ENCODE measurements around the gene BPIFB6. TPM values are rescaled to one million over a fixed set of nuclear protein-coding genes. Genes with fewer than 3 reads are reported as not detected.
"Not testable (repeated sequence)": the region's sequence is repeated elsewhere in the genome, so short reads cannot be mapped to it uniquely, and the experiment has no call there.

Gene BPIFB6
- polyA plus RNA-seq, 6 donors from 2014 or later, result not detected

DNA sequence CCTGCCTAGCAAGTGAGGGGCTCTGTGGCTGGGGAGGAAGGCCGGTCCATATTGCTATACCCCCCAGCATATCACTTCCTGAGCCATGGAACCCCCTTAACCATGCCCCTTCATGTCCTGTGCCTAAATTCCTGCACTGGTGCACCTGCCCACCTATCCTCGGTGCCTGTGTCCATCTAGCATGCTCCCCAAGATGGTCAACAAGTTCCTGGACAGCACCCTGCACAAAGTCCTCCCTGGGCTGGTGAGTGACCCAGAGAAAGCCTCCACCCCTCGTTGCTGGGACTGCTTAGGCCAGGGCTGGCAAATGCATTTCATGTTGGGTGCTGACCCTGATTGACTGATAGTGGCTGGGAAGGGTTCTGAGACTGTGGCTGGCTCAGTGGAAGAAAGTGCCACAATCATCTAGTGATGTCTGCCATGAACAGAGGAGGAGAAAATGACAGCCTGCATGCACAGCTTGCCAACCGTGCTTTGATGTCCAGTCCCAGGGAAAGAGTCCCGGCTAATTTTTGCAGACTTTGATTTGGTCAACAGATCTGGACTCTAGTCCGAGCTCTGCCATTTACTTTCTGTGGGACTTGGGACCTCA is 3.5 kb downstream of the BPIFB6 start:
- ATAC-seq (ENCODE audit: low read depth in 2 of 2) (no peak), DNase-seq (no peak)
- Mint-ChIP-seq H3K9me3 (peaks cover 0 to 24% (median 9%) of the 10 kb centered on the region in 7 donors), H3K4me1 (no peaks in the 10 kb centered on the region), H3K27me3 (peaks cover 9 to 38% (median 28%) of the 10 kb centered on the region in 3 donors), H3K4me3 (no peak overlapping the region), H3K36me3 (peaks cover 0 to 8% of the 10 kb centered on the region in 2 donors), H3K27ac (no peak overlapping the region)

DNA sequence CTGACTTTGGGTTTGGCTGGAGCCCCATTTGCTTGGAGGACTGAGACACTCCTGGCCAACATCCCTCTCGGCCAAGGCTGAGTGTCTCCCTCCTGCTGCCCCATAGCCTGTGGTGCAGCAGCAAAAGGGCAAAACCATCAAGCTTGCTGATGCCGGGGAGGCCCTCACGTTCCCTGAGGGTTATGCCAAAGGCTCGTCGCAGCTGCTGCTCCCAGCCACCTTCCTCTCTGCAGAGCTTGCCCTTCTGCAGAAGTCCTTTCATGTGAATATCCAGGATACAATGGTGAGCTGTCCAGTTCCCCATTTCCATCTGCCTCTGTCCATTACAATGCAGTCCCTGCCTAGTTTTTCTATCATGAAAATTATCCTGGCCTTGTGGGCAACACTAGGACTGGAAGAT is 6.0 kb downstream of the BPIFB6 start:
- DNase-seq, result no peak
- ATAC-seq (ENCODE audit: low read depth in 2 of 2), result no peak
- Mint-ChIP-seq H3K9me3 (peaks cover 0 to 22% (median 9%) of the 10 kb centered on the region in 7 donors), H3K36me3 (peaks cover 0 to 7% of the 10 kb centered on the region in 2 donors), H3K4me1 (no peaks in the 10 kb centered on the region), H3K27ac (no peak overlapping the region), H3K27me3 (peaks cover 14 to 34% (median 24%) of the 10 kb centered on the region in 3 donors), H3K4me3 (no peak overlapping the region)

- H3K4me1 Mint-ChIP-seq, result no peaks in the 10 kb centered on the region
- DNase-seq (no peak), ATAC-seq (ENCODE audit: low read depth in 2 of 2) (no peak)
- H3K27me3 Mint-ChIP-seq, result peaks cover 14 to 29% (median 16%) of the 10 kb centered on the region in 3 donors
- no peaks in the 10 kb centered on the region for H3K36me3 Mint-ChIP-seq
- H3K4me3 Mint-ChIP-seq, result no peak overlapping the region
- H3K9me3 Mint-ChIP-seq, result peaks cover 0 to 15% (median 6%) of the 10 kb centered on the region in 7 donors
- H3K27ac Mint-ChIP-seq, result peak overlapping the region in 1 of 6 donors; percentile 70
Measured at GRCh38 chr20:33038243-33038642, 6.8 kb downstream of the BPIFB6 start.

DNA sequence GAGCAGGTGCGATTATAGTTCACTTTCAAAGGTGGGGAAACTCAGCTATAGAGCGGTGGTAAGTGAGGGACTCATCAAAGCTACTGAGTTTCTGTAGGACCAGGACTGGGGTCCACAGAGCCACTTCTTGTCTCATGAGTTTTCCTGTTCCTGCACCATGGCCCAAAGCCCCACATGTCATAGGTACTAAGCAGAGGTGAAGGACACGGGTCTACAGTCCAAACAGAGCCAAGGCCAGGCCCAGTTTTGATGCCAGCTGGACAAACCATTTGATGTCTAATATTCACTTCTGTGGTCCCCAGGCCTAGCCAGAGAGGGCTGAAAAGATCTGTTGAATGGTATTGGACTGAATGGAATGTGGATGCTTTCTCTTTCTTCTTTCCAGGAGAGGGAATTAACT is 11.0 kb downstream of the BPIFB6 start:
- H3K27me3 Mint-ChIP-seq, result peaks cover 5 to 28% (median 15%) of the 10 kb centered on the region in 3 donors
- ATAC-seq (ENCODE audit: low read depth in 2 of 2) (no peak), DNase-seq (no peak)
- H3K4me3 Mint-ChIP-seq, result no peak overlapping the region
- peaks cover 20 to 34% (median 24%) of the 10 kb centered on the region in 7 donors for H3K9me3 Mint-ChIP-seq
- H3K4me1 Mint-ChIP-seq, result no peaks in the 10 kb centered on the region
- peaks cover 4 to 16% of the 10 kb centered on the region in 2 donors for H3K36me3 Mint-ChIP-seq
- H3K27ac Mint-ChIP-seq, result peak overlapping the region in 1 of 6 donors; percentile 18

DNA sequence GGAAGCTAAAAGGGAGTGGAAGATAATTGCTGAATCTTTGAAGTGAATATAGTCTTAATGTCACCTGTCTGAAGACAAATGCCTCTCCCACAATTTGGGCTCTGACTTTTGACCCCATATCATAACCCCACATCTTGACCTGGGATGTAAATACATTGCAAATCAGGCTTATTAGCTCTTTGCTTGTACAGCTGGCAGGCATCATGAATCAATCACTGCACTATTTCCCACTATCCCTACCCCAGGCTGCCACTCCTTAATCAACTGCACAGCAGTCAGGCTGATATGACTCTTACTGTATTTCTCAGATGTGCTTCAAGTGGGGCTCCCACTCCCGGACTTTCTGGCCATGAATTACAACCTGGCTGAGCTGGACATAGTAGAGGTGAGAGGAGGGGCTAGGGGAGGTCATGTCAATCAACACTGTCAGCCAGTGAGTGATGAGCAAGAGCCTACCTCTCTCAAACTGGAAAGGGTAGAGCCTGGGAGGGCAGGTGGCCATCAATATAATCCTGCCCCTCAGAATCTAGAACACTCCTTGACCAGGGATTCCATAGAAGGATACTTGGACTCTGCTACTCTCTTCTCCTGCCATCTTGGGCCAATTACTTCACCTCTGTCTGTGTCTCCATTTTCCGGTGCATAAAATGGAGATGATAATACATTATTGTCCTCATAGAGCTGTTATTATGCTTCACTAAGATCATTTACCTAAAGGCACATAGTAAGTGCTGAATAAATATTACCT is 11.7 kb downstream of the BPIFB6 start:
- peaks cover 5 to 21% (median 9%) of the 10 kb centered on the region in 3 donors for H3K27me3 Mint-ChIP-seq
- peaks cover 4 to 16% of the 10 kb centered on the region in 2 donors for H3K36me3 Mint-ChIP-seq
- H3K4me3 Mint-ChIP-seq, result no peak overlapping the region
- no peak for ATAC-seq (ENCODE audit: low read depth in 2 of 2)
- H3K27ac Mint-ChIP-seq, result no peak overlapping the region
- H3K4me1 Mint-ChIP-seq, result no peaks in the 10 kb centered on the region
- no peak for DNase-seq
- H3K9me3 Mint-ChIP-seq, result peaks cover 18 to 36% (median 24%) of the 10 kb centered on the region in 7 donors

- no peak for ATAC-seq (ENCODE audit: low read depth in 2 of 2)
- H3K4me1 Mint-ChIP-seq, result no peaks in the 10 kb centered on the region
- H3K27ac Mint-ChIP-seq, result no peak overlapping the region
- peak overlapping the region in 1 of 8 donors; percentile 16 for H3K4me3 Mint-ChIP-seq
- peaks cover 4 to 16% of the 10 kb centered on the region in 2 donors for H3K36me3 Mint-ChIP-seq
- peaks cover 13 to 36% (median 24%) of the 10 kb centered on the region in 7 donors for H3K9me3 Mint-ChIP-seq
- peaks cover 3 to 15% (median 5%) of the 10 kb centered on the region in 3 donors for H3K27me3 Mint-ChIP-seq
- DNase-seq, result no peak
Measured at GRCh38 chr20:33043731-33044181, 12.3 kb downstream of the BPIFB6 start.

GRCh38 chr20:33045129-33045721 is 13.8 kb downstream of the BPIFB6 start:
- Mint-ChIP-seq H3K36me3 (peaks cover 4 to 16% of the 10 kb centered on the region in 2 donors), H3K9me3 (peaks cover 13 to 36% (median 24%) of the 10 kb centered on the region in 7 donors)
- ATAC-seq (ENCODE audit: low read depth in 2 of 2); H3K27ac Mint-ChIP-seq; H3K4me3 Mint-ChIP-seq; DNase-seq; H3K4me1 Mint-ChIP-seq; H3K27me3 Mint-ChIP-seq: not testable (repeated sequence)

DNA sequence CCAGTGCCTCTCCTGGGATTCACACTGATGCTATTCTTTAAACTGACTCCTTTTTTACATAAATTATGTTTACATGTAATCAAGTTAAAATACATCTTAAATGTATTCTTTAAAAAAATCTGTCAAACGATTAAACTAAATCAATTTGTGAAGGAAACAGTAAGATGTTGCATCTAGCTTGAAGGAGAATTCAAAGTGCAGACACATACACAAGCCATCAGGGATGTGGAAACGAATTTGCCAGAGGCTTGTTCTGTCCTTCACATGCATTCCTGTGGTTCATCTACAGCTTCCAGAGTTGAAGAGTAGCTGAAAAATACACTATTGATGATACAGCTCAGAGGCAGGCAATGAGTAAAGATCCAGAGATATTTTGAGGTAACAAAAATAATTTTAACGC is 15.0 kb downstream of the BPIFB6 start:
- no peak overlapping the region for H3K27ac Mint-ChIP-seq
- no peaks in the 10 kb centered on the region for H3K4me1 Mint-ChIP-seq
- H3K4me3 Mint-ChIP-seq, result no peak overlapping the region
- ATAC-seq (ENCODE audit: low read depth in 2 of 2), result no peak
- H3K36me3 Mint-ChIP-seq, result peaks cover 4 to 16% of the 10 kb centered on the region in 2 donors
- H3K9me3 Mint-ChIP-seq, result peaks cover 13 to 36% (median 24%) of the 10 kb centered on the region in 7 donors
- no peak for DNase-seq
- no peaks in the 10 kb centered on the region for H3K27me3 Mint-ChIP-seq

GRCh38 chr20:33051333-33051732 is 19.9 kb downstream of the BPIFB6 start:
- no peaks in the 10 kb centered on the region for H3K4me1 Mint-ChIP-seq

GRCh38 chr20:33053291-33054106 is 22.1 kb downstream of the BPIFB6 start, which contains the start of gene BPIFB3:
BPIFB3 (plus strand) TSS chr20:33053903; CDS start chr20:33055436, 1,533 bp downstream.
- no peaks in the 10 kb centered on the region for H3K9me3 Mint-ChIP-seq
- ATAC-seq (ENCODE audit: low read depth in 2 of 2) (no peak), DNase-seq (no peak)
- no peaks in the 10 kb centered on the region for H3K4me1 Mint-ChIP-seq
- H3K4me3 Mint-ChIP-seq, result peak within 1 kb of the TSS in 1 of 8 donors; percentile 53
- peaks cover 0 to 9% (median 4%) of the 10 kb centered on the region in 3 donors for H3K27me3 Mint-ChIP-seq
- H3K36me3 Mint-ChIP-seq, result no peaks in the 10 kb centered on the region
- peak within 1 kb of the TSS in 2 of 6 donors; percentile 26 to 28 for H3K27ac Mint-ChIP-seq

More at GRCh38 chr20:33051333-33051732, 19.9 kb downstream of the BPIFB6 start:
- Mint-ChIP-seq H3K36me3 (no peaks in the 10 kb centered on the region), H3K9me3 (peaks cover 0 to 13% (median 4%) of the 10 kb centered on the region in 7 donors), H3K27me3 (no peaks in the 10 kb centered on the region), H3K4me3 (no peak overlapping the region), H3K27ac (peak overlapping the region in 2 of 6 donors; percentile 42 to 63)
- no peak for ATAC-seq (ENCODE audit: low read depth in 2 of 2)
- no peak for DNase-seq

GRCh38 chr20:33054381-33054780 is 22.9 kb downstream of the BPIFB6 start:
- Mint-ChIP-seq H3K27ac (no peak overlapping the region), H3K4me1 (no peaks in the 10 kb centered on the region), H3K4me3 (peak overlapping the region in 1 of 8 donors; percentile 53), H3K36me3 (no peaks in the 10 kb centered on the region), H3K27me3 (peaks cover 0 to 14% (median 4%) of the 10 kb centered on the region in 3 donors), H3K9me3 (no peaks in the 10 kb centered on the region)
- ATAC-seq (ENCODE audit: low read depth in 2 of 2) (no peak), DNase-seq (no peak)

GRCh38 chr20:33054791-33055190 is 23.3 kb downstream of the BPIFB6 start:
- no peak overlapping the region for H3K27ac Mint-ChIP-seq
- no peak overlapping the region for H3K4me3 Mint-ChIP-seq
- H3K4me1 Mint-ChIP-seq, result no peaks in the 10 kb centered on the region
- H3K27me3 Mint-ChIP-seq, result peaks cover 0 to 14% (median 4%) of the 10 kb centered on the region in 3 donors
- ATAC-seq (ENCODE audit: low read depth in 2 of 2) (no peak), DNase-seq (no peak)
- no peaks in the 10 kb centered on the region for H3K36me3 Mint-ChIP-seq
- H3K9me3 Mint-ChIP-seq, result no peaks in the 10 kb centered on the region

- ATAC-seq (ENCODE audit: low read depth in 2 of 2) (no peak), DNase-seq (no peak)
- Mint-ChIP-seq H3K9me3 (no peaks in the 10 kb centered on the region), H3K4me3 (no peak overlapping the region), H3K36me3 (no peaks in the 10 kb centered on the region), H3K27ac (peak overlapping the region in 1 of 6 donors; percentile 77), H3K4me1 (no peaks in the 10 kb centered on the region), H3K27me3 (peaks cover 0 to 14% (median 10%) of the 10 kb centered on the region in 3 donors)
Measured at GRCh38 chr20:33059136-33059535, 27.7 kb downstream of the BPIFB6 start.

Measured in naive B cell (primary cell).